H1 (cell line): ENCODE measurements around the gene KIF5A. TPM values are rescaled to one million over a fixed set of nuclear protein-coding genes. Genes with fewer than 3 reads are reported as not detected.

Experiments
- BCL11A ChIP-seq, 2 experiments: IDR thresholded peaks; one replicate each; pipeline ENCODE4 v1.6.1; 2011; ENCODE audit warnings: low read depth in 2 of 2, low read length in 2 of 2, mild to moderate bottlenecking in 2 of 2
- polyA plus RNA-seq, 7 experiments: library from polyadenylated mRNA; depleted of rRNA in 3 of 7; stranded (reverse) in 5 of 7; unstranded in 2 of 7; fragments of >200 nt in 5 of 7; fragments of 200-250 nt in 2 of 7; gene quantifications; 1 replicate in 5 of 7; 2 replicates in 1 of 7; 4 replicates in 1 of 7; pipeline versions ENCODE4 v1.2.1 to v1.2.3, GENCODE V29; 2011 to 2013; ENCODE audit warnings: missing spikeins in 2 of 7, mixed read lengths in 2 of 7
- total RNA-seq: library from RNA; stranded (reverse); fragmentation: NEBNext Ultra II Directional; extraction: Animal tissue kit (Norgen Biotek cat#: 25700); gene quantifications from 2 replicates; pipeline ENCODE4 v1.2.1, GENCODE V29; 2021
- TF ChIP-seq, protein P1 (sequence below): fragments of 300-600 bp; sonication (generic); IDR thresholded peaks from 2 replicates; pipeline ENCODE4 v1.7.1; 2012; ENCODE audit warnings: low read length, moderate library complexity, mild to moderate bottlenecking, inconsistent platforms; ENCODE audit not compliant: insufficient replicate concordance

KIF5A gene
- total and polyA plus RNA-seq, 2 of the 8 experiments (the other 6 are each of a cell fraction or from before 2014, with no cell fraction given): 10.7 to 21.9 TPM

DNA sequence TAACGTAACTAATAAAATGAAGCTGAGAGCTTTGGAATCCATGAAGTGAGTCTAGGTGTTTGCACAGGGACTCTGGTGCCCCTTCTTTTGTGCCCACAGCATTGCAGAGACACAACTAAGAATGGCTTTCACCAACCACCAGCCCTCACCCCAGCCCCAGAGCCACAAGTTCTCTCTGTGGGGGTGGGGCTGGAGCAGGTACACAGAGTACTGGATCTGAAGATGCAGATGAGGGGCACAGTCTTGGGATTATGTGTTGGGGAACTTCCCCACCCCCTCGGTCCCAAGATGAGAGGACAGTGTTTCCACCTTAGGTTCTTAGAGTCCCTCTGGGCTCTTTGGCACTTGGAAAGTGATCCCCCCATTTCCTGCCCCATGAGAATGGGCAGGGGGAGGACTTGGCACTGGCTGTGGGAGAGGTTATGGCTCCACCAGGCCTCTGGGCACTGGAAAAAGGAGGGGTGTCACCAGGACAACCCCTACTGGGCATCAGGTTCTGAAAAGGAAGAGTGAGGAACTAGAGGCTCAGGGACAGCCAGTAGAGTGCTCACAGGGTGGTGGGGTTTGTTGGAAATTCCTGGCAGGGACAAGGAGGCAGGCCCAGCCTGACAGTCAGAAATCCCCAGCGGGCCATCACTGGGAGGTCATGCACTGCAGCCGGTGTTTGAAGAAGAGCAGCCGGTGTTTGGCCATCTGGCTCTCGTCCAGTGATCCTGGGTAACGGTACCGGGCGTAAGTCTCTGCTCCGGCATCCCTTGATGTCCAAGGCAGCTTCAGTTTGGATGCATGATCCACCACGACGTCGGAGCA, 76.5 kb downstream of the KIF5A start (continued):
- TF ChIP-seq, protein P1, sequence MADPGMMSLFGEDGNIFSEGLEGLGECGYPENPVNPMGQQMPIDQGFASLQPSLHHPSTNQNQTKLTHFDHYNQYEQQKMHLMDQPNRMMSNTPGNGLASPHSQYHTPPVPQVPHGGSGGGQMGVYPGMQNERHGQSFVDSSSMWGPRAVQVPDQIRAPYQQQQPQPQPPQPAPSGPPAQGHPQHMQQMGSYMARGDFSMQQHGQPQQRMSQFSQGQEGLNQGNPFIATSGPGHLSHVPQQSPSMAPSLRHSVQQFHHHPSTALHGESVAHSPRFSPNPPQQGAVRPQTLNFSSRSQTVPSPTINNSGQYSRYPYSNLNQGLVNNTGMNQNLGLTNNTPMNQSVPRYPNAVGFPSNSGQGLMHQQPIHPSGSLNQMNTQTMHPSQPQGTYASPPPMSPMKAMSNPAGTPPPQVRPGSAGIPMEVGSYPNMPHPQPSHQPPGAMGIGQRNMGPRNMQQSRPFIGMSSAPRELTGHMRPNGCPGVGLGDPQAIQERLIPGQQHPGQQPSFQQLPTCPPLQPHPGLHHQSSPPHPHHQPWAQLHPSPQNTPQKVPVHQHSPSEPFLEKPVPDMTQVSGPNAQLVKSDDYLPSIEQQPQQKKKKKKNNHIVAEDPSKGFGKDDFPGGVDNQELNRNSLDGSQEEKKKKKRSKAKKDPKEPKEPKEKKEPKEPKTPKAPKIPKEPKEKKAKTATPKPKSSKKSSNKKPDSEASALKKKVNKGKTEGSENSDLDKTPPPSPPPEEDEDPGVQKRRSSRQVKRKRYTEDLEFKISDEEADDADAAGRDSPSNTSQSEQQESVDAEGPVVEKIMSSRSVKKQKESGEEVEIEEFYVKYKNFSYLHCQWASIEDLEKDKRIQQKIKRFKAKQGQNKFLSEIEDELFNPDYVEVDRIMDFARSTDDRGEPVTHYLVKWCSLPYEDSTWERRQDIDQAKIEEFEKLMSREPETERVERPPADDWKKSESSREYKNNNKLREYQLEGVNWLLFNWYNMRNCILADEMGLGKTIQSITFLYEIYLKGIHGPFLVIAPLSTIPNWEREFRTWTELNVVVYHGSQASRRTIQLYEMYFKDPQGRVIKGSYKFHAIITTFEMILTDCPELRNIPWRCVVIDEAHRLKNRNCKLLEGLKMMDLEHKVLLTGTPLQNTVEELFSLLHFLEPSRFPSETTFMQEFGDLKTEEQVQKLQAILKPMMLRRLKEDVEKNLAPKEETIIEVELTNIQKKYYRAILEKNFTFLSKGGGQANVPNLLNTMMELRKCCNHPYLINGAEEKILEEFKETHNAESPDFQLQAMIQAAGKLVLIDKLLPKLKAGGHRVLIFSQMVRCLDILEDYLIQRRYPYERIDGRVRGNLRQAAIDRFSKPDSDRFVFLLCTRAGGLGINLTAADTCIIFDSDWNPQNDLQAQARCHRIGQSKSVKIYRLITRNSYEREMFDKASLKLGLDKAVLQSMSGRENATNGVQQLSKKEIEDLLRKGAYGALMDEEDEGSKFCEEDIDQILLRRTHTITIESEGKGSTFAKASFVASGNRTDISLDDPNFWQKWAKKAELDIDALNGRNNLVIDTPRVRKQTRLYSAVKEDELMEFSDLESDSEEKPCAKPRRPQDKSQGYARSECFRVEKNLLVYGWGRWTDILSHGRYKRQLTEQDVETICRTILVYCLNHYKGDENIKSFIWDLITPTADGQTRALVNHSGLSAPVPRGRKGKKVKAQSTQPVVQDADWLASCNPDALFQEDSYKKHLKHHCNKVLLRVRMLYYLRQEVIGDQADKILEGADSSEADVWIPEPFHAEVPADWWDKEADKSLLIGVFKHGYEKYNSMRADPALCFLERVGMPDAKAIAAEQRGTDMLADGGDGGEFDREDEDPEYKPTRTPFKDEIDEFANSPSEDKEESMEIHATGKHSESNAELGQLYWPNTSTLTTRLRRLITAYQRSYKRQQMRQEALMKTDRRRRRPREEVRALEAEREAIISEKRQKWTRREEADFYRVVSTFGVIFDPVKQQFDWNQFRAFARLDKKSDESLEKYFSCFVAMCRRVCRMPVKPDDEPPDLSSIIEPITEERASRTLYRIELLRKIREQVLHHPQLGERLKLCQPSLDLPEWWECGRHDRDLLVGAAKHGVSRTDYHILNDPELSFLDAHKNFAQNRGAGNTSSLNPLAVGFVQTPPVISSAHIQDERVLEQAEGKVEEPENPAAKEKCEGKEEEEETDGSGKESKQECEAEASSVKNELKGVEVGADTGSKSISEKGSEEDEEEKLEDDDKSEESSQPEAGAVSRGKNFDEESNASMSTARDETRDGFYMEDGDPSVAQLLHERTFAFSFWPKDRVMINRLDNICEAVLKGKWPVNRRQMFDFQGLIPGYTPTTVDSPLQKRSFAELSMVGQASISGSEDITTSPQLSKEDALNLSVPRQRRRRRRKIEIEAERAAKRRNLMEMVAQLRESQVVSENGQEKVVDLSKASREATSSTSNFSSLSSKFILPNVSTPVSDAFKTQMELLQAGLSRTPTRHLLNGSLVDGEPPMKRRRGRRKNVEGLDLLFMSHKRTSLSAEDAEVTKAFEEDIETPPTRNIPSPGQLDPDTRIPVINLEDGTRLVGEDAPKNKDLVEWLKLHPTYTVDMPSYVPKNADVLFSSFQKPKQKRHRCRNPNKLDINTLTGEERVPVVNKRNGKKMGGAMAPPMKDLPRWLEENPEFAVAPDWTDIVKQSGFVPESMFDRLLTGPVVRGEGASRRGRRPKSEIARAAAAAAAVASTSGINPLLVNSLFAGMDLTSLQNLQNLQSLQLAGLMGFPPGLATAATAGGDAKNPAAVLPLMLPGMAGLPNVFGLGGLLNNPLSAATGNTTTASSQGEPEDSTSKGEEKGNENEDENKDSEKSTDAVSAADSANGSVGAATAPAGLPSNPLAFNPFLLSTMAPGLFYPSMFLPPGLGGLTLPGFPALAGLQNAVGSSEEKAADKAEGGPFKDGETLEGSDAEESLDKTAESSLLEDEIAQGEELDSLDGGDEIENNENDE: no peak
- no peak for TF ChIP-seq BCL11A (IDR thresholded peaks at IDR 0.05; ENCODE audit: low read depth in 2 of 2, low read length in 2 of 2)
